GM21737 (cell line): ENCODE data around the gene PALD1.
"Not testable (repeated sequence)": the region's sequence is repeated elsewhere in the genome, so short reads cannot be mapped to it uniquely, and the experiment has no call there.

Source experiments
- ATAC-seq: cut with Tn5 transposase; IDR thresholded peaks from one replicate; pipeline ENCODE4 v1.9.1; 2021; ENCODE audit warnings: mild to moderate bottlenecking, moderate library complexity; ENCODE audit not compliant: unreplicated experiment

Gene PALD1

GRCh38 chr10:70481831-70482530, 3.4 kb downstream of the PALD1 start:
- ATAC-seq: no peak

- no peak for ATAC-seq
Measured at GRCh38 chr10:70482982-70483760, 4.6 kb downstream of the PALD1 start.

- not testable (repeated sequence) for ATAC-seq
Measured at GRCh38 chr10:70483872-70484271, 5.3 kb downstream of the PALD1 start.

- no peak for ATAC-seq
Measured at GRCh38 chr10:70487824-70488223, 9.3 kb downstream of the PALD1 start.

- ATAC-seq: no peak
Measured at GRCh38 chr10:70490142-70490541, 11.6 kb downstream of the PALD1 start.

- ATAC-seq: no peak
Measured at GRCh38 chr10:70491614-70492013, 13.0 kb downstream of the PALD1 start.

- ATAC-seq: no peak
Measured at GRCh38 chr10:70492786-70493659, 14.5 kb downstream of the PALD1 start.

- peak; percentile 51 for ATAC-seq
Measured at GRCh38 chr10:70493660-70494234, 15.2 kb downstream of the PALD1 start.

GRCh38 chr10:70494536-70494935, 16.0 kb downstream of the PALD1 start:
- no peak for ATAC-seq

- no peak for ATAC-seq
Measured at GRCh38 chr10:70494966-70495365, 16.4 kb downstream of the PALD1 start.

- no peak for ATAC-seq
Measured at GRCh38 chr10:70495691-70496261, 17.2 kb downstream of the PALD1 start.

- no peak for ATAC-seq
Measured at GRCh38 chr10:70496341-70497119, 18.0 kb downstream of the PALD1 start.

- no peak for ATAC-seq
Measured at GRCh38 chr10:70497120-70497545, 18.6 kb downstream of the PALD1 start.

- ATAC-seq: no peak
Measured at GRCh38 chr10:70498970-70499835, 20.6 kb downstream of the PALD1 start.

GRCh38 chr10:70499836-70500167, 21.2 kb downstream of the PALD1 start:
- no peak for ATAC-seq

GRCh38 chr10:70500368-70500767, 21.8 kb downstream of the PALD1 start:
- no peak for ATAC-seq

- no peak for ATAC-seq
Measured at GRCh38 chr10:70500812-70501301, 22.3 kb downstream of the PALD1 start.

GRCh38 chr10:70502406-70502805, 23.8 kb downstream of the PALD1 start:
- ATAC-seq: no peak

GRCh38 chr10:70503776-70504175, 25.2 kb downstream of the PALD1 start:
- ATAC-seq: no peak
